K562 (cell line): ENCODE measurements around the gene GPATCH4. TPM values are rescaled to one million over a fixed set of nuclear protein-coding genes. Genes with fewer than 3 reads are reported as not detected.
A peak's percentile ranks its signal among the peaks of the same experiment; 100 is the strongest.

Source experiments
- AFF4 ChIP-seq: sonication (generic); formaldehyde crosslinking; IDR thresholded peaks from 2 replicates; pipeline ENCODE4 v1.8.0; 2023; ENCODE audit warnings: mild to moderate bottlenecking, missing genetic modification reagents
- GABPB1 ChIP-seq: sonication (generic); formaldehyde crosslinking; IDR thresholded peaks from 2 replicates; pipeline ENCODE4 v1.8.0; 2022; ENCODE audit warnings: mild to moderate bottlenecking, missing genetic modification reagents
- KDM5B ChIP-seq: fragments of 200-600 bp; sonication (generic); IDR thresholded peaks from 2 replicates; pipeline ENCODE4 v1.6.1; 2012; ENCODE audit warnings: low read depth, mild to moderate bottlenecking, moderate library complexity, low read length, control low read depth, inconsistent platforms; ENCODE audit not compliant: insufficient replicate concordance
- MEF2D ChIP-seq: conservative IDR thresholded peaks from 2 replicates; pipeline ENCODE4 v1.6.1; 2016; ENCODE audit warnings: low read depth, missing genetic modification characterization, missing compliant biosample characterization
- PRDM10 ChIP-seq: fragments of 450-650 bp; IDR thresholded peaks from 2 replicates; pipeline ENCODE4 v1.6.1; 2018; ENCODE audit not compliant: partially characterized antibody
- THRB ChIP-seq: fragments of 450-650 bp; formaldehyde crosslinking; conservative IDR thresholded peaks from 2 replicates; pipeline ENCODE4 v1.4.0; 2022; ENCODE audit warnings: mild to moderate bottlenecking, missing genetic modification characterization
- ZFX ChIP-seq: sonication (generic); formaldehyde crosslinking; IDR thresholded peaks from 2 replicates; pipeline ENCODE4 v1.8.0; 2022; ENCODE audit warnings: mild to moderate bottlenecking, missing genetic modification reagents, moderate library complexity
- ZNF197 ChIP-seq: fragments of 200-800 bp; sonication (Bioruptor generic); IDR thresholded peaks from 2 replicates; pipeline ENCODE4 v1.6.1; 2016; ENCODE audit warnings: low read depth, missing genetic modification characterization, missing compliant biosample characterization
- ZNF318 ChIP-seq, 2 experiments: fragments of 450-650 bp; IDR thresholded peaks; 2 replicates each; pipeline ENCODE4 v1.6.1; 2016; ENCODE audit warnings: mild to moderate bottlenecking in 2 of 2, borderline replicate concordance in 1 of 2, low read depth in 1 of 2, moderate library complexity in 1 of 2
- polyA plus RNA-seq, 8 experiments: library from polyadenylated mRNA; depleted of rRNA in 4 of 8; stranded (reverse) in 5 of 8; unstranded in 3 of 8; fragments of >200 nt; fragmentation: Nextera tagmentation in 2 of 8; fragmentation: Illumina TruSeq in 1 of 8; extraction: Ambion mirVana in 2 of 8; extraction: Trizol in 1 of 8; gene quantifications; 2 replicates each; pipeline versions ENCODE4 v1.2.1 to v1.2.3, GENCODE V29; 2011 to 2014; ENCODE audit warnings: inconsistent platforms in 1 of 8, missing spikeins in 1 of 8
- total RNA-seq, 7 experiments: library from RNA; depleted of rRNA in 6 of 7; stranded (reverse); fragments of >200 nt in 6 of 7; fragmentation: Illumina TruSeq in 2 of 7; extraction: Trizol in 2 of 7; gene quantifications; 2 replicates each; pipeline versions ENCODE4 v1.2.1 to v1.2.3, GENCODE V29; 2011 to 2021; ENCODE audit warnings: low replicate concordance in 1 of 7

GPATCH4 gene
- total and polyA plus RNA-seq, 9 of the 15 experiments (the other 6 are each of a cell fraction or from before 2014, with no cell fraction given), result 43.7 to 105 (median 76.5) TPM

- TF ChIP-seq GABPB1 (CRISPR knock-in tag) (no peak), MEF2D (tag) (no peak), ZNF197 (CRISPR knock-in tag) (no peak), PRDM10 (no peak), THRB (CRISPR knock-in tag) (no peak), ZNF318 (IDR thresholded peaks at IDR 0.05; ENCODE audit: borderline replicate concordance in 1 of 2, low read depth in 1 of 2) (no peak), AFF4 (CRISPR knock-in tag) (no peak), KDM5B (peak; percentile 3), ZFX (CRISPR knock-in tag) (no peak)
These were observed 26.1 kb upstream of the GPATCH4 start (continued) for GRCh38 chr1:156627313-156627880.
